HG02571 (cell line): ENCODE data around the gene UBIAD1.
"Not testable (repeated sequence)": the region's sequence is repeated elsewhere in the genome, so short reads cannot be mapped to it uniquely, and the experiment has no call there.

Experiments
- ATAC-seq: cut with Tn5 transposase; IDR thresholded peaks from one replicate; pipeline ENCODE4 v1.9.1; 2021; ENCODE audit warnings: mild to moderate bottlenecking, moderate library complexity; ENCODE audit not compliant: unreplicated experiment

Gene UBIAD1, protein sequence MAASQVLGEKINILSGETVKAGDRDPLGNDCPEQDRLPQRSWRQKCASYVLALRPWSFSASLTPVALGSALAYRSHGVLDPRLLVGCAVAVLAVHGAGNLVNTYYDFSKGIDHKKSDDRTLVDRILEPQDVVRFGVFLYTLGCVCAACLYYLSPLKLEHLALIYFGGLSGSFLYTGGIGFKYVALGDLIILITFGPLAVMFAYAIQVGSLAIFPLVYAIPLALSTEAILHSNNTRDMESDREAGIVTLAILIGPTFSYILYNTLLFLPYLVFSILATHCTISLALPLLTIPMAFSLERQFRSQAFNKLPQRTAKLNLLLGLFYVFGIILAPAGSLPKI

DNA sequence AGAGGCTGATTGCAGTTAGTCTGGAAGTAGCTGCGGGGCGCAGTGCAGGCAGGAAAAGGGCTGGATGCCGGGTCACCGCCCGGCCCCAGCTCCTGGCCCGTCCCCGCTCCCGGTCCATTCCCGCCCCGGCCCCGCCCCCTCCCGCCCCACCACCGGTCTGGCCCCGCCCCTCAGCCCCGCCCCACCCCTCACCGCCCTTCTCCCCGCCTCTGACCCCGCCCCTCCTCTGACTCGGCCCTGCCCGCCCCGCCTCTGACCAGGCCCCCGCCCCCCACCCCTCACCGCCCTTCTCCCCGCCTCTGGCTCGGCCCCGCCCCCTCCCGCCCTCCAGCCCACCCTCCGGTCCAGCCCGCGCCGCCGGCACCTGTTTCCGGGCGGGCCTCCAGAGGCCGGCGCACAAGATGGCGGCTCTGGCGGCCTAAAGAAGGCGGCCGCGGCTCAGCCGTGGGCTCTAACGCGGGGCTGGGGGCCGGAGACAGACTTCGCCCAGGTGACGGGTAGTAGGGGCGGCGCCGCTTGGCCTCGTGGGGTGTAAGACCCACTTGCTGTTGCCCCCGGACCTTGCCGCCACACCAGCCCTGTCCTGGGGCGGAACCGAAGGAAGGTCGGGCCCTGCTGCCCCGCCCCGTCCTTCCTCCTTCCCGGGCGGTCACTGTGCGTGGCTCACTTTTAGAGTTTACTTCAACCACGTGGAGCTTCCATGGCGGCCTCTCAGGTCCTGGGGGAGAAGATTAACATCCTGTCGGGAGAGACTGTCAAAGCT lies at the start of gene UBIAD1:
Gene UBIAD1, plus strand, starts transcription at position 367 of the 763 bp plus-strand sequence. Its CDS starts 334 bp downstream, at position 701.
- peak; percentile 84 for ATAC-seq

DNA sequence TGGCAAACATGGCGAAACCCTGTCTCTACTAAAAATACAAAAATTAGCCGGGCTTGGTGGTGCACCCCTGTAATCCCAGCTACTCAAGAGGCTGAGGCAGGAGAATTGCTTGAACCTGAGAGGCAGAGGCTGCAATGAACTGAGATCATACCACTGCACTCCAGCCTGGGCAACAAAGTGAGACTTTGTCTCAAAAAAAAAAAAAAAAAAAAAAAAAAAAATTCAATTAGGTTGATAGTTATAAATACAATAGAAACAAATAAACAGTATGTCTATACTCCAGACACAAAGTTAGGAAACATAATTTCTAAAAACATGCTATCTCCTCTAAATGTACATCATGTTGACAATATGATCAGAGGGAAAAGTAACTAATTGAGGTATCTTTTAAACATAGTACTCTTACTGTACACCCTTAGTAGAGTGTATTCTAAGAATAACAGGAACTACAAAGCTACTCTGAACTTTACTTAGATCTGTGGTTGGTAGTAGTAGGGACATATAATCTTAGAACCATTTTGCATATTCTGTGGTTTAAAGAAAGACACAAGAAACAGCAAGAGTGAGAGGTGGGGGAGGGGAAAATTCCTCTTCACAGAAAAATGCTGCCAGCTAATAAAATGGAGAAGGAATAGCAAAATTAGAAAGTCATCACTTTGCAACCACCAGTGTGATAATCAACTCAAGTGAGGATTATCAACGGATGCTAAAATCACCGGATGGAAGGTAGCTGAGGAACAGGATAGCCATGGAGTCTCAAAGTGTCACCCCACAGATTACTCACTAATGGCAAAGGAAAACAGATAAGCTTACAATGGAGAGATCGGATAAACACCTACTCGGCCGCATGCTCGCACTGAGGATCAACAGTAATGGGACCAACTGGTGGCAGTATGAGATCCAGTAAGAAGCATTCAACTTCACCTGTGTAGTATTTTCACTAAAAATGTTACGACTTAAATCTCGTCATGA lies 45.6 kb upstream of the UBIAD1 start:
- ATAC-seq, result no peak

DNA sequence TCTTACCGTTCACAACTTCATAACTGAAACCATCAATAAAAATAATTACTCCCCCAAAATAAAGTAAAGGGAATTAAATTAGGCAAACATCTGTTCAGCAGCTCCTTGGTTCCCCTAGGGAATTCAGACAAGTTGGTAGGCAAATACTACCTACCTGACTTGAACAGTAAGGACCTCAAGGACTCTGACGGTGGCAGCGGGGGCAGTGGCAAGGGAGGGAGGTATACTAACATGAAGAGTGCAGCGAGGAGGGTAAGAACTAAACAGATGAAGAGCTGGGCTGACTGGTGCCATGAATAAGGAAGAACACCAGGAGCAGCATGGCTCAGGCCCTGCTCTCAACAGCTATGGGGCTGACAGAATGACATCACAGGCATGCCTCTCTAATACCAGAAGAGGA lies 43.8 kb upstream of the UBIAD1 start:
- no peak for ATAC-seq

DNA sequence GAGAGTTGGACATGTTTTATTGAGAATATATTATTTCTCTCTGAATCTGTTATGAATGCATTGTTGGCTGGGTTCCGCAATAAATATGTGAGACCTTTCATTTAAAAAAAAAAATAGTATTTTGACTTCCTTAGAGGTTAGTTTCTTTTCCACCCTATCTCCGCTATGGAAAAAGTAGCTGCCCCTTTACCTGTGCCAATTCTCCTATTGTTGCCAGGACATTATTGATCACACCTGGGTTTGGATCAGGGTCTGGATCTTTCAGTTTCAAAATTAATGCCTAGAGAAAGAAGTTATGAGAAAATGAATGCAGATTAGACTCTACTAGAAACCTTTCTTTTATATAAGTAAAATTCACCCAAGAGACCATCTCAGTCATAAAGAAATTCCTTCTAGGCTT lies 39.8 kb upstream of the UBIAD1 start:
- ATAC-seq, result no peak

DNA sequence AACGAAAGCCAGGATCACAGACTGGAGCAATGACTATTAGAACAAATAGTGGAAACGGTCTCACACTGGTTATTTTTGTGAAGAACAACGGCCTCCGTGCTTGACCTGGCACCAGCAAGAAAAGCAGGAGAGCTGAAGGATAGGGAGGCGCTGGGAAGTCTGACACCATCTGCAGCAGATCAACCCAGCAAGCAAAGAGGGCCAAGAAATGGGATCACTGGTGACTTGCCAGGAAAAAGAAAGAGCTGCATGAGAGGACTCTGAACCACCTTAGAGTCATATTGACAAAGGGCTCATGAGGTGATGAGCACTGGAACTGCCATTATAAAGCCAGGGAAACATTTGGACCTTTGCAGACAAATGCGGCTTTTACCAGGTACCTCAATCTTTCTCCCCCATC lies 35.6 kb upstream of the UBIAD1 start:
- ATAC-seq, result no peak

DNA sequence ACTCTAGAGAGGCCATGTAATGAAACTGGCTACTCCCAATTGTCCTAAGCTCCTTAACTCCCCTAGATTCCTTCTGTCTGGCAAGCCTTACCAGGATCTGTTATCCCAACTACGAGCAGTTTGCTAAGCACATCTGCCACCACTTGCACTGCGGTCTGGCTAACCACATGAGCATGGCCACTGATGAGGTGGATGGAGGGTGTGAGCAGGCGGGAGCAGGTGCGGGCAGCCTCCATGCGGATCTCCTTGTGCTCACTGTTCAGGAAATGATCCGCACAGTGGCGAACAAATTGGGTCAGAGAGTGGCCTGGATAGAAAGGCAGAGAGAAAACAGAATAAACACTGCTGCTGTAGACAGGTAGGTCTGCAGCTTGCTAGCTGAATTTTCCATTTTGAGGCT lies 34.7 kb upstream of the UBIAD1 start:
- ATAC-seq, result no peak

GRCh38 chr1:11245248-11245647 lies 27.8 kb upstream of the UBIAD1 start:
- ATAC-seq, result no peak

- ATAC-seq, result no peak
Observed at GRCh38 chr1:11245904-11246719, 26.9 kb upstream of the UBIAD1 start.

GRCh38 chr1:11248169-11248568 lies 24.8 kb upstream of the UBIAD1 start:
- no peak for ATAC-seq

DNA sequence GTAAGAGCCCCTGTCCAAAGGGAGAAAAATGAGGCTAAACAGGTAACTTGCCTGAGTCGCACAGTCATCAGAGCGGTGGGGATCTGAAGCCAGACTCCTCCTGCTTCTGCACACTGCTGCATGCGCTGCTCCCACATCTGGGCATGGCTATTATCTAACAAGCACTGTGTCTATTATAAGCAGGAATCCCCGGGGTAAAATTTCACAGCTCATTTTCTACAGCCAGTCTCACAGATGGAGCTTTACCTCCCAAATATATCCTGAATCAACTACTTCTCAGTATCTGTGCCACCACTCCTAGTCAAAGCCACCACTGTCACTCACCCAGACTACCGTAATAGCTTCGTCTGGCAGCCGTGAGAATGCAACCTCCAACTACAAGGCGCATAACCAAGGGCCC lies 20.5 kb upstream of the UBIAD1 start:
- ATAC-seq, result no peak

DNA sequence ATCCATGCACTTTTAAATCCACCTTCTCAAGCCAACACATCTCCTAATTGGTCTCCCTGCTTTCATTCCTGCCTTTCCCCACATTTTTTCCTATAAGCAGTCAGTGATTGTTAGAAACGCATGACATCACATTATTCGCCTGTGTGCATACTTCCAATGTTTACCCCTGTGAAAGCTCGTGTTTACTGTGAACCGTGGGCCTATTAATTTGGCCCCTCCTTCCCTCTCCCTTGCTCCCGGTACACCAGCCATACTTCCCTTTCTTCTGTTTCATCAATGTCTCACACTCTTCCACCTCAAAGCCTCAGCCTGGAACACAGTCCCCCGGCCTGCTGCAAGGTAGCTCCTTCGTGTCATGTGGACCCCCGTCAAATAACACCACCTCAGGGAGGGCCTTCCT lies 19.8 kb upstream of the UBIAD1 start:
- ATAC-seq, result no peak

- ATAC-seq, result no peak
Observed at GRCh38 chr1:11256299-11256698, 16.7 kb upstream of the UBIAD1 start.

DNA sequence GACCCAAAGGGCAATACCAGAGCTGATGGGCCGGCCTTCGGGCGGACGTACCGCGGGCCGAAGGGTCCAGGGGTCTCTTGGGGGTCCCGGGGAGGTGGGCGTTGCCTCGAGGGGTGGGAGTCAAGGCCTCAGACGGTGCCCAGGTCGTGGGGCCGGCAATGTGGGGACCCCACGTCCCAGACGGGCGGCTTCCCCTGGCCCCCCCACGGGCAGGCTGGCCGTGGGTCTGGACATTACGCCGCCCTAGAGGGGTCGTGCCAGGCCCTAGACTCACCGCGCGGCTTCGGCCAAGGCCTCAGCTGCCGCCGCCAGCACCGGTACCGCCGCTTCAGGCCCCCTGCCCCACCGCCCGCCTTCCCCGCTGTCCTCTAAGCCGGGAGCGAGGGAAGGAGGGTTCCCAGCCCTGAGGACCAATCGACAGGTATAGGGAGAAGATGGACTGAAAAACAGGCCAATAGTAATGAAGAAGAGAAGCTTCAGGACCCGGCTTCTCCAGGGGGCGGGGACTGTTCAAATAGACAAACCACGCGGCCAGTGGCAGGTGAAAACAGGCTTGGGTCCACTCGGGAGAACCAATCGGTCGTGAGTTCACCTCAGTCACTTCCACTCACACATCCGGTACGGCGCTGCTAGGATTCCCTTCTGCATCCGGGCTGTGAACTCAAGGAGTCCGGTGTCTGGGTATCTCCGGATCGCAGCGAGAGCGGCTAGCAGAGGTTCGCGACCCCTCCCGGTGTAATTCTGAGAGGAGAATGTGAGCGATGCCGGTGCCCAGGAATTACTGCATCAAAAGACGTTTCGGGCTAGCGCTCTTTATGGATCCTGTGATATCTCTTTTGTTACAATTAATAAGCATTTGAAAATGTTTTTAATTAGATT lies 10.6 kb upstream of the UBIAD1 start, which contains the start of gene MTOR:
Gene MTOR, minus strand, starts transcription at position 381 of the 879 bp plus-strand sequence. CDS start 3,142 bp downstream, outside the sequence.
- ATAC-seq, result peak; percentile 99

- ATAC-seq, result no peak
Observed at GRCh38 chr1:11266268-11267074, 6.5 kb upstream of the UBIAD1 start.

DNA sequence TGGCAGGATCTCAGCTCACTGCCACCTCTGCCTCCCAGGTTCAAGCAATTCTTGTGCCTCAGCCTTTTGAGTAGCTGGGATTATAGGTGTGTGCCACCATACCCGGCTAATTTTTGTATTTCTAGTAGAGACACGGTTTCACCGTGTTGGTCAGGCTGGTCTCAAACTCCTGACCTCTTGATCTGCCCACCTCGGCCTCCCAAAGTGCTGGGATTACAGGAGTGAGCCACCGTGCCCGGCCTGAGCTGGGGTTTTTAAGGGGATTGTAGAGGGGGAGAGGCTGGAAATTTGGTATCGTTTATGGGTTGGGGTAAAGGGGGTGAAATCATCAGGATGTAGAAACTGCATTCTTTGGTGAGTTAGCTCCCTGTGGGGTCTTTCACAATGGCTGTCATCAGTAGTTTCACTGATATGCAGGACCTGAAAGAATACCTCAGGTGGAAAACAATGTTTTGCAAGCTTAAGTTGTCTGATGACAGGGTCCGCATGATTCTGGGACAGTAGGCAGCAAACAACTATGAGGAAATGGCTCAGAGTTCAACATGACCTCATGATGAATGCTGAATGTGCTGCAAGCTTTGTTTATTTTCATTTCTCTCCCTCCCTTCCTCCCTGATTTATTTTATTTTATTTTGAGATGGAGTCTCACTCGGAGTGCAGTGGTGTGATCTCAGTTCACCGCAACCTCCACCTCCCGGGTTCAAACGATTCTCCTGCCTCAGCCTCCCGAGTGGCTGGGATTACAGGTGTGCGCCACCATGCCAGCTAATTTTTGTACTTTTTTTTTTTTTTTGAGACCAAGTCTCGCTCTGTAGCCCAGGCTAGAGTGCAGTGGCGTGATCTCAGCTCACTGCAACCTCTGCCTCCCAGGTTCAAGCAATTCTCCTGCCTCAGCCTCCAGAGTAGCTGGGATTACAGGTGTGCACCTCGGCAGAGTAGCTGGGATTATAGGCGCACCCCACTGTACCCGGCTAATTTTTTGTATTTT lies 5.4 kb upstream of the UBIAD1 start:
- not testable (repeated sequence) for ATAC-seq

DNA sequence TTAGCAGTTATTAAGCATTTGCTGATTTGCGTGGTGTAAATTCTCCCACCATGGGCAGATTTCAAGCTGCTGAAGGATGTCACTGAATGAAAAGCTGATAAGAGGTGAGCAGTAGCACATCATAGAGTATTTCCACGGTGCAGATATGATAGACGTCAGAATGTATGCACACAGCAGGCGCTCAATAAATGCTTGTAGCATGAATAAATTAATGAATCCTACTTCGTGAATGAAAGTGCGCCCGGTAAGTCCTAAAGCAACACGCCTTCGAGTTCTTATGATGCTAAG lies 510 bp upstream of the UBIAD1 start:
- ATAC-seq, result no peak

DNA sequence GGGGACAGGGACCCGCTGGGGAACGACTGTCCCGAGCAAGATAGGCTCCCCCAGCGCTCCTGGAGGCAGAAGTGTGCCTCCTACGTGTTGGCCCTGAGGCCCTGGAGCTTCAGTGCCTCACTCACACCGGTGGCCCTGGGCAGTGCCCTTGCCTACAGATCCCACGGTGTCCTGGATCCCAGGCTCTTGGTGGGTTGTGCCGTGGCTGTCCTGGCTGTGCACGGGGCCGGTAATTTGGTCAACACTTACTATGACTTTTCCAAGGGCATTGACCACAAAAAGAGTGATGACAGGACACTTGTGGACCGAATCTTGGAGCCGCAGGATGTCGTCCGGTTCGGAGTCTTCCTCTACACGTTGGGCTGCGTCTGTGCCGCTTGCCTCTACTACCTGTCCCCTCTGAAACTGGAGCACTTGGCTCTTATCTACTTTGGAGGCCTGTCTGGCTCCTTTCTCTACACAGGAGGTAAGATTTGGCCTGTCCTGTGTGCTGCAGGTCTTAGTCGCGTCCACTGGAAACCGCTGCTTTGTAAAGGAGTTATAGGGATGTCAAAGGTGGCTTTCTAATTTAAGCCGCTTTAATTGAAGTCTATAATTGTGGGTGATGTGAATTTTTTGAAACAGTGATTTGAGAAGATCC lies 717 bp downstream of the UBIAD1 start:
- ATAC-seq, result peak; percentile 30
